Neuron (in vitro differentiated cells): ENCODE data around the gene LMF2.
"Not testable (repeated sequence)": the region's sequence is repeated elsewhere in the genome, so short reads cannot be mapped to it uniquely, and the experiment has no call there.

Experiments used
- H2AFZ ChIP-seq: one replicate; pipeline ENCODE4 v1.6.1; 2013; ENCODE audit warnings: low read depth, mild to moderate bottlenecking, inconsistent platforms, low read length, moderate library complexity
- H3K27me3 ChIP-seq: one replicate; pipeline ENCODE4 v1.6.1; 2013; ENCODE audit warnings: low read length; ENCODE audit not compliant: insufficient read depth
- H3K36me3 ChIP-seq: one replicate; pipeline ENCODE4 v1.6.1; 2013; ENCODE audit warnings: low read length; ENCODE audit not compliant: insufficient read depth
- H3K4me1 ChIP-seq: one replicate; pipeline ENCODE4 v1.6.1; 2013; ENCODE audit warnings: low read length; ENCODE audit not compliant: insufficient read depth
- H3K4me3 ChIP-seq: 2 replicates; pipeline ENCODE4 v1.5.1; 2013; ENCODE audit warnings: mild to moderate bottlenecking, low read length, moderate library complexity
- H3K9me3 ChIP-seq: one replicate; pipeline ENCODE4 v1.6.1; 2013; ENCODE audit warnings: low read length

The LMF2 gene

GRCh38 chr22:50523806-50524675, 16.5 kb upstream of the LMF2 start:
- H3K36me3 ChIP-seq: peaks cover 39% of the 10 kb centered on the region
- H3K4me3 ChIP-seq: peak overlapping the region; percentile 79
- no peak overlapping the region for H2AFZ ChIP-seq
- H3K4me1 ChIP-seq: peaks cover 18% of the 10 kb centered on the region
- peaks cover 1% of the 10 kb centered on the region for H3K9me3 ChIP-seq
- no peaks in the 10 kb centered on the region for H3K27me3 ChIP-seq

- Histone ChIP-seq H3K36me3 (peaks cover 45% of the 10 kb centered on the region), H2AFZ (no peak overlapping the region)
Measured at GRCh38 chr22:50523458-50523805, 15.9 kb upstream of the LMF2 start.

GRCh38 chr22:50522806-50523438, 15.4 kb upstream of the LMF2 start:
- peaks cover 50% of the 10 kb centered on the region for H3K36me3 ChIP-seq
- no peak overlapping the region for H3K4me3 ChIP-seq
- H3K4me1 ChIP-seq: peaks cover 18% of the 10 kb centered on the region
- H3K9me3 ChIP-seq: no peaks in the 10 kb centered on the region
- H2AFZ ChIP-seq: no peak overlapping the region
- no peaks in the 10 kb centered on the region for H3K27me3 ChIP-seq

More at GRCh38 chr22:50523458-50523805, 15.9 kb upstream of the LMF2 start:
- Histone ChIP-seq H3K9me3 (no peaks in the 10 kb centered on the region), H3K4me1 (peaks cover 18% of the 10 kb centered on the region), H3K4me3 (no peak overlapping the region), H3K27me3 (no peaks in the 10 kb centered on the region)

GRCh38 chr22:50522208-50522805, 14.8 kb upstream of the LMF2 start:
- H3K9me3 ChIP-seq: no peaks in the 10 kb centered on the region
- H3K27me3 ChIP-seq: no peaks in the 10 kb centered on the region
- H3K4me1 ChIP-seq: peaks cover 18% of the 10 kb centered on the region
- H3K36me3 ChIP-seq: peaks cover 56% of the 10 kb centered on the region
- no peak overlapping the region for H2AFZ ChIP-seq
- H3K4me3 ChIP-seq: no peak overlapping the region

- no peak overlapping the region for H3K4me3 ChIP-seq
- no peak overlapping the region for H2AFZ ChIP-seq
- peaks cover 15% of the 10 kb centered on the region for H3K4me1 ChIP-seq
- H3K36me3 ChIP-seq: peaks cover 61% of the 10 kb centered on the region
- H3K27me3 ChIP-seq: no peaks in the 10 kb centered on the region
- H3K9me3 ChIP-seq: no peaks in the 10 kb centered on the region
Measured at GRCh38 chr22:50521710-50522109, 14.2 kb upstream of the LMF2 start.

GRCh38 chr22:50520826-50521453, 13.4 kb upstream of the LMF2 start:
- no peaks in the 10 kb centered on the region for H3K27me3 ChIP-seq
- no peaks in the 10 kb centered on the region for H3K9me3 ChIP-seq
- H3K4me1 ChIP-seq: peaks cover 12% of the 10 kb centered on the region
- H2AFZ ChIP-seq: no peak overlapping the region
- H3K4me3 ChIP-seq: no peak overlapping the region
- H3K36me3 ChIP-seq: peaks cover 68% of the 10 kb centered on the region

- H3K36me3 ChIP-seq: peaks cover 68% of the 10 kb centered on the region
- peaks cover 11% of the 10 kb centered on the region for H3K4me1 ChIP-seq
- H2AFZ ChIP-seq, H3K27me3 ChIP-seq, H3K4me3 ChIP-seq, H3K9me3 ChIP-seq: not testable (repeated sequence)
Measured at GRCh38 chr22:50520184-50520583, 12.7 kb upstream of the LMF2 start.

- no peak overlapping the region for H3K4me3 ChIP-seq
- H3K27me3 ChIP-seq: no peaks in the 10 kb centered on the region
- peaks cover under 1% of the 10 kb centered on the region for H3K4me1 ChIP-seq
- H2AFZ ChIP-seq: no peak overlapping the region
- H3K9me3 ChIP-seq: no peaks in the 10 kb centered on the region
- peaks cover 75% of the 10 kb centered on the region for H3K36me3 ChIP-seq
Measured at GRCh38 chr22:50519151-50519550, 11.6 kb upstream of the LMF2 start.

GRCh38 chr22:50518606-50519005, 11.1 kb upstream of the LMF2 start:
- Histone ChIP-seq H3K9me3 (no peaks in the 10 kb centered on the region), H3K4me3 (no peak overlapping the region), H3K36me3 (peaks cover 71% of the 10 kb centered on the region), H2AFZ (no peak overlapping the region), H3K4me1 (no peaks in the 10 kb centered on the region), H3K27me3 (no peaks in the 10 kb centered on the region)

GRCh38 chr22:50517495-50518260, 10.2 kb upstream of the LMF2 start:
- no peak overlapping the region for H3K4me3 ChIP-seq

GRCh38 chr22:50516891-50517290, 9.4 kb upstream of the LMF2 start:
- no peaks in the 10 kb centered on the region for H3K9me3 ChIP-seq
- no peaks in the 10 kb centered on the region for H3K27me3 ChIP-seq
- peaks cover 64% of the 10 kb centered on the region for H3K36me3 ChIP-seq
- H3K4me1 ChIP-seq: no peaks in the 10 kb centered on the region
- H3K4me3 ChIP-seq: no peak overlapping the region
- no peak overlapping the region for H2AFZ ChIP-seq

More at GRCh38 chr22:50517495-50518260, 10.2 kb upstream of the LMF2 start:
- no peaks in the 10 kb centered on the region for H3K4me1 ChIP-seq
- no peaks in the 10 kb centered on the region for H3K9me3 ChIP-seq
- H3K27me3 ChIP-seq: no peaks in the 10 kb centered on the region
- no peak overlapping the region for H2AFZ ChIP-seq
- H3K36me3 ChIP-seq: peaks cover 67% of the 10 kb centered on the region

- H2AFZ ChIP-seq: no peak overlapping the region
- H3K4me1 ChIP-seq: no peaks in the 10 kb centered on the region
- peaks cover 57% of the 10 kb centered on the region for H3K36me3 ChIP-seq
- H3K4me3 ChIP-seq: no peak overlapping the region
- no peaks in the 10 kb centered on the region for H3K9me3 ChIP-seq
- no peaks in the 10 kb centered on the region for H3K27me3 ChIP-seq
Measured at GRCh38 chr22:50516068-50516467, 8.6 kb upstream of the LMF2 start.
